Measurements from ENCODE around the gene MTOR.
"Not testable (repeated sequence)": the region's sequence is repeated elsewhere in the genome, so short reads cannot be mapped to it uniquely, and the experiment has no call there.

MTOR gene

DNA sequence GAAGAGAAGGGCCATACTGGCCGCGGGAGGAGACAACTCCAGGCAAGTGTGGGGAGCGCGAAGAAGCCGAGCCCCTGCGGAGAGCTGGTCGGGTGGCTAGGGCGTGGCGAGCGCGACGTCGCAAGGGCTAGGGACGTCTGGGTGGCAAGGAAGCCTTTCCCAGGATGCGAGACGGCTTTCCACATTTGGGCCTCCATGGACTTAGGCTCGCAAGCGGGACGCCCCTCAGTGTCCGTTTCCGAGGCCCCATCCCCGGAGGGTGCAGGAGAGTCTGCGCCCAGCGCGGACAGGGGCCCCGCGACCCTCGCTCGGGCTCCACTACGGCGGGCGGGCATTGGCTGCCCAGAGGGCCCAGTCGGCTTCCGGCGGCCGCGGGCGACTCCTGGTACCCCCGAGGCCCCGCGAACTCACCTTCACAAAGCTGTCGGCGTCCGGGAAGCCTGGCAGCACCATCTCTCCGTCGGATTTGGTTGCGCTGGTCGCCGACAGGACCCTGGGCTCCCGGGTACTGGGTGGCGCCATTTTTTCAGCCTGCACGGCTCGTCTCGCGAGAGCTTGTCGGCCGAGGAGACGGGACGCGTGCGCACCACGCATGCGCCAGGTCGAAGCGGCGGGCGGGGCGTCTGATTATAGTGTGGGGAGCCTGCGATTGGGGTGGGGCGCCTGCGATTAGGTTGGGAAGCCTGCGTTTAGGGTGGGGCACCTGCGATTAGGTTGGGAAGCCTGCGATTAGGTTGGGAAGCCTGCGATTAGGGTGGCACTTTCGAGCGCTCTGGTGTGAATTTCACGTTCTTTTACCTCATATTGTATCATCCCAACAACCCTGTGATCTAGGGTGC lies 162.8 kb downstream of the MTOR start, which contains the start of gene EXOSC10:
EXOSC10 (minus strand) TSS at position 560 of the 839 bp plus-strand sequence; CDS start at position 522, 38 bp downstream.
- H3K4me2 ChIP-seq (ENCODE audit: low read depth, low read length) = peak within 1 kb of the TSS; percentile 89
- H2AFZ ChIP-seq (ENCODE audit: low read length) = peak within 1 kb of the TSS; percentile 85
- H4K20me1 ChIP-seq (ENCODE audit: insufficient read depth, low read length) = no peaks in the 10 kb centered on the region
- peak within 1 kb of the TSS; percentile 97 for H3K4me3 ChIP-seq (ENCODE audit: low read length)
- TF ChIP-seq, protein P1, sequence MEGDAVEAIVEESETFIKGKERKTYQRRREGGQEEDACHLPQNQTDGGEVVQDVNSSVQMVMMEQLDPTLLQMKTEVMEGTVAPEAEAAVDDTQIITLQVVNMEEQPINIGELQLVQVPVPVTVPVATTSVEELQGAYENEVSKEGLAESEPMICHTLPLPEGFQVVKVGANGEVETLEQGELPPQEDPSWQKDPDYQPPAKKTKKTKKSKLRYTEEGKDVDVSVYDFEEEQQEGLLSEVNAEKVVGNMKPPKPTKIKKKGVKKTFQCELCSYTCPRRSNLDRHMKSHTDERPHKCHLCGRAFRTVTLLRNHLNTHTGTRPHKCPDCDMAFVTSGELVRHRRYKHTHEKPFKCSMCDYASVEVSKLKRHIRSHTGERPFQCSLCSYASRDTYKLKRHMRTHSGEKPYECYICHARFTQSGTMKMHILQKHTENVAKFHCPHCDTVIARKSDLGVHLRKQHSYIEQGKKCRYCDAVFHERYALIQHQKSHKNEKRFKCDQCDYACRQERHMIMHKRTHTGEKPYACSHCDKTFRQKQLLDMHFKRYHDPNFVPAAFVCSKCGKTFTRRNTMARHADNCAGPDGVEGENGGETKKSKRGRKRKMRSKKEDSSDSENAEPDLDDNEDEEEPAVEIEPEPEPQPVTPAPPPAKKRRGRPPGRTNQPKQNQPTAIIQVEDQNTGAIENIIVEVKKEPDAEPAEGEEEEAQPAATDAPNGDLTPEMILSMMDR (IDR thresholded peaks at IDR 0.05; ENCODE audit: low read length) = no peak
- no peak for TF ChIP-seq EZH2 (optimal IDR thresholded peaks at IDR 0.05; ENCODE audit: low read depth, low read length)
- TF ChIP-seq EZH2phosphoT487 (IDR thresholded peaks at IDR 0.05; ENCODE audit: low read length) = no peak
- peak; percentile 94 for DNase-seq
- H3K9me2 ChIP-seq (replicated peaks; ENCODE audit: insufficient read depth, low read length) = no peaks in the 10 kb centered on the region
- no peaks in the 10 kb centered on the region; the same call in 1 of the 2 replicates for H3K36me3 ChIP-seq (replicated peaks; ENCODE audit: insufficient read depth, low read length)
- peaks cover 26% of the 10 kb centered on the region for H3K79me2 ChIP-seq (ENCODE audit: low read length)
- H3K27me3 ChIP-seq (replicated peaks; ENCODE audit: insufficient read depth, low read length) = no peaks in the 10 kb centered on the region
- H3K9ac ChIP-seq (ENCODE audit: low read length) = peak within 1 kb of the TSS; percentile 93
- peak within 1 kb of the TSS; percentile 66; the same call in 1 of the 2 replicates for H3K27ac ChIP-seq (ENCODE audit: low read length)
- peaks cover 6% of the 10 kb centered on the region for H3K4me1 ChIP-seq (ENCODE audit: low read length)
- H3F3A ChIP-seq (ENCODE audit: insufficient read depth, low read length) = no peaks in the 10 kb centered on the region
- H3K9me3 ChIP-seq (replicated peaks; ENCODE audit: insufficient read depth, low read length) = no peaks in the 10 kb centered on the region

DNA sequence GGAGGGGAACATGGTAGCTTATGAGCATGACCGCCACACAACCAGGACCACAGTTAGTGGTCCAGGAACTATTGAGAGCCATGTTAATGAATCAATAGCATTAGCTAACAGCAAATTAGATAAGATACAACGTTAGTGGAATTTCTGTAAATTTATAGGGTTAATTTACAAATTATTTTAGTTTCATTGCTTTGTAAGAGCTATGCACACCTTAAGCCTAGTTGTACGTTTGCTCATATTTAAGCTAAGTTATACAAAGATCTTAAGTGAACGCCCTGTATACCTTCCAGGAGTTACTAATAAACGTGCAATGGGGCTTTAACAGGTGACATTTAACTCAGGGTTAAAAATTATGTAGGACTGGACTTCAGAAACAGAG lies 163.4 kb downstream of the MTOR start:
- no peaks in the 10 kb centered on the region for H3K9me3 ChIP-seq (replicated peaks; ENCODE audit: insufficient read depth, low read length)
- DNase-seq = no peak

DNA sequence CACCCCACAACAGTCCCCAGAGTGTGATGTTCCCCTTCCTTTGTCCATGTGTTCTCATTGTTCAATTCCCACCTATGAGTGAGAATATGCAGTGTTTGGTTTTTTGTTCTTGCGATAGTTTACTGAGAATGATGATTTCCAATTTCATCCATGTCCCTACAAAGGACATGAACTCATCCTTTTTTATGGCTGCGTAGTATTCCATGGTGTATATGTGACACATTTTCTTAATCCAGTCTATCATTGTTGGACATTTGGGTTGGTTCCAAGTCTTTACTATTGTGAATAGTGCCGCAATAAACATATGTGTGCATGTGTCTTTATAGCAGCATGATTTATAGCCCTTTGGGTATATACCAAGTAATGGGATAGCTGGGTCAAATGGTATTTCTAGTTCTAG lies 178.6 kb downstream of the MTOR start:
- H4K20me1 ChIP-seq (ENCODE audit: insufficient read depth, low read length); H3K4me3 ChIP-seq (ENCODE audit: low read length); H3K9me2 ChIP-seq (replicated peaks; ENCODE audit: insufficient read depth, low read length); H3K36me3 ChIP-seq (replicated peaks; ENCODE audit: insufficient read depth, low read length); H3K4me2 ChIP-seq (ENCODE audit: low read depth, low read length); H2AFZ ChIP-seq (ENCODE audit: low read length); H3K79me2 ChIP-seq (ENCODE audit: low read length); DNase-seq; H3K9me3 ChIP-seq (replicated peaks; ENCODE audit: insufficient read depth, low read length); H3K27me3 ChIP-seq (replicated peaks; ENCODE audit: insufficient read depth, low read length); H3K27ac ChIP-seq (ENCODE audit: low read length); H3K9ac ChIP-seq (ENCODE audit: low read length); H3K4me1 ChIP-seq (ENCODE audit: low read length); H3F3A ChIP-seq (ENCODE audit: insufficient read depth, low read length): not testable (repeated sequence)

More for the DNA sequence above, 163.4 kb downstream of the MTOR start:
- TF ChIP-seq, protein P1 (IDR thresholded peaks at IDR 0.05; ENCODE audit: low read length) = no peak
- TF ChIP-seq EZH2 (optimal IDR thresholded peaks at IDR 0.05; ENCODE audit: low read depth, low read length) (no peak), EZH2phosphoT487 (IDR thresholded peaks at IDR 0.05; ENCODE audit: low read length) (no peak)
- Histone ChIP-seq H3K9ac (ENCODE audit: low read length) (peak overlapping the region; percentile 93), H4K20me1 (ENCODE audit: insufficient read depth, low read length) (no peaks in the 10 kb centered on the region), H3K4me2 (ENCODE audit: low read depth, low read length) (peak overlapping the region; percentile 89), H3K4me3 (ENCODE audit: low read length) (peak overlapping the region; percentile 97), H3K79me2 (ENCODE audit: low read length) (peaks cover 26% of the 10 kb centered on the region), H3K27ac (ENCODE audit: low read length) (peak overlapping the region; percentile 66; the same call in 1 of the 2 replicates), H3K4me1 (ENCODE audit: low read length) (peaks cover 6% of the 10 kb centered on the region), H3F3A (ENCODE audit: insufficient read depth, low read length) (no peaks in the 10 kb centered on the region), H3K9me2 (replicated peaks; ENCODE audit: insufficient read depth, low read length) (no peaks in the 10 kb centered on the region), H3K36me3 (replicated peaks; ENCODE audit: insufficient read depth, low read length) (no peaks in the 10 kb centered on the region; the same call in 1 of the 2 replicates), H2AFZ (ENCODE audit: low read length) (peak overlapping the region; percentile 85), H3K27me3 (replicated peaks; ENCODE audit: insufficient read depth, low read length) (no peaks in the 10 kb centered on the region)

DNA sequence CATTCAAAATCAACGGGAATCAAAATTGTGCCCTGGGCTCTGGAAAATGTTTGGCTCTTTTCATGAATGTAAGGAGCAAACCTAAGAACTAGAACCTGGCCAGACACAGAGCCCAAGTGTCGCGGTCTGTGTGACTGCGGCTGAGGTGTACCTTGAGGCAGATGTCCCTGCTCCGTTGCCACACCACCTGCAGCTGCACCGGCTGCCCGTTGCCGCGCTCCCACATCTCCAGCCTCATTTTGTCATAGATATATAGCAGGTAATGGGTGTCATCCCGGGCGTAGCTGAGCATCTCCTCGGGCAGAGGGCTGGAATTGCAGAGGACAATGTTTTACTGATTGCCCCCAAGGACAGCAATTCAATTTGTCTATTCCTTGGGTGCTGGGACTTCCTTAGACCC lies 181.4 kb downstream of the MTOR start:
- no peaks in the 10 kb centered on the region for H3K9me2 ChIP-seq (replicated peaks; ENCODE audit: insufficient read depth, low read length)
- TF ChIP-seq EZH2phosphoT487 (IDR thresholded peaks at IDR 0.05; ENCODE audit: low read length) (no peak), EZH2 (optimal IDR thresholded peaks at IDR 0.05; ENCODE audit: low read depth, low read length) (no peak)
- no peaks in the 10 kb centered on the region for H3K36me3 ChIP-seq (replicated peaks; ENCODE audit: insufficient read depth, low read length)
- H4K20me1 ChIP-seq (ENCODE audit: insufficient read depth, low read length) = no peaks in the 10 kb centered on the region
- H3F3A ChIP-seq (ENCODE audit: insufficient read depth, low read length) = no peaks in the 10 kb centered on the region
- H3K79me2 ChIP-seq (ENCODE audit: low read length) = no peaks in the 10 kb centered on the region
- H3K4me1 ChIP-seq (ENCODE audit: low read length) = no peaks in the 10 kb centered on the region
- no peak overlapping the region for H2AFZ ChIP-seq (ENCODE audit: low read length)
- no peak overlapping the region for H3K27ac ChIP-seq (ENCODE audit: low read length)
- no peaks in the 10 kb centered on the region for H3K27me3 ChIP-seq (replicated peaks; ENCODE audit: insufficient read depth, low read length)
- H3K4me3 ChIP-seq (ENCODE audit: low read length) = no peak overlapping the region
- no peak for DNase-seq
- H3K9ac ChIP-seq (ENCODE audit: low read length) = no peak overlapping the region
- no peaks in the 10 kb centered on the region for H3K9me3 ChIP-seq (replicated peaks; ENCODE audit: insufficient read depth, low read length)
- H3K4me2 ChIP-seq (ENCODE audit: low read depth, low read length) = no peak overlapping the region
